Measurements from ENCODE around the gene SEC14L2. TPM values are rescaled to one million over a fixed set of nuclear protein-coding genes. Genes with fewer than 3 reads are reported as not detected.
"Not testable (repeated sequence)": the region's sequence is repeated elsewhere in the genome, so short reads cannot be mapped to it uniquely, and the experiment has no call there.

SEC14L2 gene
- polyA plus RNA-seq, 5 donors = 8.0 to 12.0 (median 10.7) TPM

GRCh38 chr22:30402028-30402765 is 5.4 kb downstream of the SEC14L2 start:
- DNase-seq = no peak

GRCh38 chr22:30402766-30403104 is 5.9 kb downstream of the SEC14L2 start:
- not testable (repeated sequence) for DNase-seq

GRCh38 chr22:30404307-30404706 is 7.5 kb downstream of the SEC14L2 start:
- no peak for DNase-seq

- DNase-seq = no peak
Observed at GRCh38 chr22:30405731-30406130, 8.9 kb downstream of the SEC14L2 start.

GRCh38 chr22:30406400-30406799 is 9.6 kb downstream of the SEC14L2 start:
- no peak for DNase-seq

GRCh38 chr22:30408388-30409102 is 11.7 kb downstream of the SEC14L2 start:
- no peak for DNase-seq

GRCh38 chr22:30411780-30412179 is 15.0 kb downstream of the SEC14L2 start:
- no peak for DNase-seq

- no peak for DNase-seq
Observed at GRCh38 chr22:30413001-30413400, 16.2 kb downstream of the SEC14L2 start.

GRCh38 chr22:30413745-30414524 is 17.1 kb downstream of the SEC14L2 start:
- DNase-seq = no peak

- DNase-seq = no peak
Observed at GRCh38 chr22:30414525-30415047, 17.8 kb downstream of the SEC14L2 start.

GRCh38 chr22:30416403-30416802 is 19.6 kb downstream of the SEC14L2 start:
- no peak for DNase-seq

- DNase-seq = no peak
Observed at GRCh38 chr22:30416837-30417236, 20.0 kb downstream of the SEC14L2 start.

- no peak for DNase-seq
Observed at GRCh38 chr22:30420347-30421125, 23.7 kb downstream of the SEC14L2 start.

GRCh38 chr22:30421695-30422480 is 25.1 kb downstream of the SEC14L2 start:
- DNase-seq = no peak

GRCh38 chr22:30422481-30423300 is 25.9 kb downstream of the SEC14L2 start:
- peak in 1 of 2 donors; percentile 29 for DNase-seq

GRCh38 chr22:30423301-30423958 is 26.6 kb downstream of the SEC14L2 start:
- DNase-seq = no peak

GRCh38 chr22:30423959-30424533 is 27.2 kb downstream of the SEC14L2 start:
- DNase-seq = peak; percentile 100

GRCh38 chr22:30424534-30425326 is 27.9 kb downstream of the SEC14L2 start:
- no peak for DNase-seq

Measured in right lung (tissue), 5 donors.